Prostate gland (tissue), 2 donors: ENCODE data around the gene STXBP4. TPM values are rescaled to one million over a fixed set of nuclear protein-coding genes. Genes with fewer than 3 reads are reported as not detected.

Source experiments
- DNase-seq: peaks from one replicate; pipeline ENCODE4 v3.0.0-alpha.2; 2019; ENCODE audit warnings: low spot score
- H3K27ac ChIP-seq, 2 donors: fragments of 200-600 bp; sonication (generic); 2 replicates each; pipeline ENCODE4 v1.5.1; 2017 to 2019
- H3K27me3 ChIP-seq: fragments of 200-600 bp; sonication (generic); replicated peaks from 2 replicates; pipeline ENCODE4 v1.5.1; 2019; ENCODE audit not compliant: insufficient read depth
- H3K36me3 ChIP-seq, 2 donors: fragments of 200-600 bp; sonication (generic); 1 replicate in 1 of 2; 2 replicates in 1 of 2; pipeline versions ENCODE4 v1.5.1 to v1.8.1; 2017 to 2019
- H3K4me1 ChIP-seq: fragments of 200-600 bp; sonication (generic); replicated peaks from 2 replicates; pipeline ENCODE4 v1.5.1; 2019
- H3K4me3 ChIP-seq, 2 donors: fragments of 200-600 bp; sonication (generic); 2 replicates each; pipeline ENCODE4 v1.5.1; 2017 to 2019
- H3K9me3 ChIP-seq: fragments of 200-600 bp; sonication (generic); 2 replicates; pipeline ENCODE4 v1.5.1; 2017
- CTCF ChIP-seq, 4 experiments: fragments of 200-600 bp in 2 of 4; fragments of 450-650 bp in 2 of 4; sonication (generic) in 2 of 4; IDR thresholded peaks; 1 replicate in 3 of 4; 2 replicates in 1 of 4; pipeline ENCODE4 v1.5.1; 2016 to 2019; ENCODE audit warnings: antibody characterized with exemption in 4 of 4, mild to moderate bottlenecking in 2 of 4, moderate library complexity in 2 of 4
- POLR2A ChIP-seq: fragments of 450-650 bp; IDR thresholded peaks from one replicate; pipeline ENCODE4 v1.6.1; 2016; ENCODE audit warnings: antibody characterized with exemption, mild to moderate bottlenecking
- POLR2AphosphoS5 ChIP-seq: sonication (generic); formaldehyde crosslinking; IDR thresholded peaks from one replicate; pipeline ENCODE4 v1.6.1; 2017; ENCODE audit warnings: antibody characterized with exemption
- whole genome bisulfite sequencing: methylation state at CpG from one replicate; pipeline ENCODE4 v1.1.5; 2018; 5-methylcytosine and 5-hydroxymethylcytosine counted together
- intact Hi-C: fragments of 100-400 bp; cut with DNase I; formaldehyde crosslinking; loops from one replicate; pipeline ENCODE4 v1.14.2; 2022
- total RNA-seq, 2 donors: library from RNA; depleted of rRNA; stranded (reverse); fragments of >200 nt; gene quantifications; one replicate each; pipeline ENCODE4 v1.1.0, GENCODE V29; 2016

The STXBP4 gene
- total RNA-seq, 2 donors from 2014 or later: 7.2 to 29.0 TPM

GRCh38 chr17:55161935-55162555 is 193.5 kb downstream of the STXBP4 start:
- Histone ChIP-seq H3K4me1 (no peaks in the 10 kb centered on the region), H3K9me3 (no peaks in the 10 kb centered on the region), H3K4me3 (no peak overlapping the region), H3K36me3 (no peaks in the 10 kb centered on the region), H3K27ac (no peak overlapping the region), H3K27me3 (no peaks in the 10 kb centered on the region)
- no peak for DNase-seq
- TF ChIP-seq POLR2A (no peak), CTCF (IDR thresholded peaks at IDR 0.05) (no peak), POLR2AphosphoS5 (no peak)
- WGBS: 88% methylated on average over 7 of the region's 7 CpGs
- intact Hi-C loops: loop anchor here (10.0 kb wide), 1 partner anchor 53 kb away; no protein-coding TSS in a partner anchor

- no peaks in the 10 kb centered on the region for H3K27me3 ChIP-seq
- no peak overlapping the region for H3K27ac ChIP-seq
- H3K4me3 ChIP-seq: no peak overlapping the region
- H3K9me3 ChIP-seq: no peaks in the 10 kb centered on the region
- no peaks in the 10 kb centered on the region for H3K4me1 ChIP-seq
- no peaks in the 10 kb centered on the region for H3K36me3 ChIP-seq
- DNase-seq: no peak
- TF ChIP-seq CTCF (IDR thresholded peaks at IDR 0.05) (no peak), POLR2AphosphoS5 (no peak), POLR2A (no peak)
- intact Hi-C loops: loop anchor here (10.0 kb wide), 1 partner anchor 52 kb away; no protein-coding TSS in a partner anchor
Measured at GRCh38 chr17:55162556-55162946, 194.0 kb downstream of the STXBP4 start.

GRCh38 chr17:55163408-55163807 is 194.8 kb downstream of the STXBP4 start:
- Histone ChIP-seq H3K36me3 (no peaks in the 10 kb centered on the region), H3K27ac (no peak overlapping the region), H3K4me1 (no peaks in the 10 kb centered on the region), H3K9me3 (no peaks in the 10 kb centered on the region), H3K4me3 (no peak overlapping the region), H3K27me3 (no peaks in the 10 kb centered on the region)
- DNase-seq: no peak
- TF ChIP-seq POLR2AphosphoS5 (no peak), CTCF (IDR thresholded peaks at IDR 0.05) (no peak), POLR2A (no peak)
- 92% methylated on average over 3 of the region's 3 CpGs for WGBS
- intact Hi-C loops: loop anchor here (10.0 kb wide), 1 partner anchor 51 kb away; no protein-coding TSS in a partner anchor

GRCh38 chr17:55166506-55166905 is 197.9 kb downstream of the STXBP4 start:
- no peaks in the 10 kb centered on the region for H3K9me3 ChIP-seq
- H3K4me3 ChIP-seq: no peak overlapping the region
- DNase-seq: no peak
- no peak overlapping the region for H3K27ac ChIP-seq
- TF ChIP-seq POLR2AphosphoS5: peak; percentile 36
- no peak for TF ChIP-seq CTCF (IDR thresholded peaks at IDR 0.05)
- H3K4me1 ChIP-seq: no peaks in the 10 kb centered on the region
- no peaks in the 10 kb centered on the region for H3K36me3 ChIP-seq
- intact Hi-C loops: loop anchor here (10.0 kb wide), 1 partner anchor 48 kb away; no protein-coding TSS in a partner anchor
- H3K27me3 ChIP-seq: no peaks in the 10 kb centered on the region
- WGBS: 67% methylated on average over 2 of the region's 2 CpGs
